Loucy (cell line): ENCODE measurements around the gene COL6A1.

Source experiments
- EZH2phosphoT487 ChIP-seq: fragments of 200-600 bp; IDR thresholded peaks from 2 replicates; pipeline ENCODE4 v1.6.1; 2018; ENCODE audit warnings: antibody characterized with exemption, mild to moderate bottlenecking, moderate library complexity, borderline replicate concordance
- TF ChIP-seq, protein P1 (sequence below): fragments of 200-600 bp; sonication (generic); conservative IDR thresholded peaks from 2 replicates; pipeline ENCODE4 v1.5.1; 2014; ENCODE audit warnings: mild to moderate bottlenecking, antibody characterized with exemption, low read length

DNA sequence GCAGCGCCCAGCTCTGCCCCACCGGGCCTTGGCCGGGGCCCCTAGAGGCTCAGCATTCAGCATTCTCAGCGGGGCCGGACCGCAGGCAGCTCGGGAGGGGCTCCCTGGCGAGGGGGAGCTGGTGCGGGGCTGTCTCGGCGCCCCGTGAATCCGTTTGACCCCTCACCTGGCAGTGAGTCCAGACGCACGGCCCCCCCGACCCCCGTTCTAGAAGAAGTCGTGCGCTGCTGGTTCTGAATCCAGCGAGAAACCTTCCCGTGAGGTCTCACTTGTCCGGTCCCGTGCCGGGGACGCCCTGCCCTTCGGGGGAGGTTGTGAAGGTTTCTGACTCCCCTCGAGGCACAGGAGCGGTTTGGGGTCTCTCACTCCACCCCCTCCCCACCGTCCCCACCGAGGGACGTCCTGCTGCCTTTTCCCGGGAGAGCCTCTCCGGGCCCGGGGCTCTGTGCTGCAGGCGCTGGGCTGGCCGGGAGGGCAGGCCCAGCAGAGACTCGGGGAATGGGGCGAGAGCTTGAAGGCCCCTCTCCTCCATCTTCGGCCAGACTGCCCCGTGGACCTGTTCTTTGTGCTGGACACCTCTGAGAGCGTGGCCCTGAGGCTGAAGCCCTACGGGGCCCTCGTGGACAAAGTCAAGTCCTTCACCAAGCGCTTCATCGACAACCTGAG, 655 bp downstream of the COL6A1 start:
- TF ChIP-seq, protein P1, sequence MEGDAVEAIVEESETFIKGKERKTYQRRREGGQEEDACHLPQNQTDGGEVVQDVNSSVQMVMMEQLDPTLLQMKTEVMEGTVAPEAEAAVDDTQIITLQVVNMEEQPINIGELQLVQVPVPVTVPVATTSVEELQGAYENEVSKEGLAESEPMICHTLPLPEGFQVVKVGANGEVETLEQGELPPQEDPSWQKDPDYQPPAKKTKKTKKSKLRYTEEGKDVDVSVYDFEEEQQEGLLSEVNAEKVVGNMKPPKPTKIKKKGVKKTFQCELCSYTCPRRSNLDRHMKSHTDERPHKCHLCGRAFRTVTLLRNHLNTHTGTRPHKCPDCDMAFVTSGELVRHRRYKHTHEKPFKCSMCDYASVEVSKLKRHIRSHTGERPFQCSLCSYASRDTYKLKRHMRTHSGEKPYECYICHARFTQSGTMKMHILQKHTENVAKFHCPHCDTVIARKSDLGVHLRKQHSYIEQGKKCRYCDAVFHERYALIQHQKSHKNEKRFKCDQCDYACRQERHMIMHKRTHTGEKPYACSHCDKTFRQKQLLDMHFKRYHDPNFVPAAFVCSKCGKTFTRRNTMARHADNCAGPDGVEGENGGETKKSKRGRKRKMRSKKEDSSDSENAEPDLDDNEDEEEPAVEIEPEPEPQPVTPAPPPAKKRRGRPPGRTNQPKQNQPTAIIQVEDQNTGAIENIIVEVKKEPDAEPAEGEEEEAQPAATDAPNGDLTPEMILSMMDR: no peak
- TF ChIP-seq EZH2phosphoT487: no peak
